ENCODE data around the gene CLEC20A.

- TF ChIP-seq CTCF (IDR thresholded peaks at IDR 0.05) (no peak), POLR2A (IDR thresholded peaks at IDR 0.05) (no peak)
Observed at GRCh38 chr1:178461701-178462100, 35.1 kb downstream of the CLEC20A start.
